Lower leg skin (tissue), 3 donors: Measurements from ENCODE around the gene SMIM29.

ENCODE experiments used
- CTCF ChIP-seq, 3 donors: fragments of 450-650 bp; IDR thresholded peaks; one replicate each; pipeline ENCODE4 v1.5.1; 2016; ENCODE audit warnings: antibody characterized with exemption in 3 of 3, mild to moderate bottlenecking in 3 of 3, moderate library complexity in 2 of 3
- POLR2A ChIP-seq, 2 donors: fragments of 450-650 bp; IDR thresholded peaks; one replicate each; pipeline ENCODE4 v1.6.1; 2016 to 2017; ENCODE audit warnings: antibody characterized with exemption in 2 of 2, mild to moderate bottlenecking in 1 of 2, moderate library complexity in 1 of 2

GRCh38 chr6:34276881-34277762 is 28.3 kb upstream of the SMIM29 start:
- TF ChIP-seq CTCF (IDR thresholded peaks at IDR 0.05) (no peak), POLR2A (IDR thresholded peaks at IDR 0.05) (no peak)
